GM18907 (cell line): Measurements from ENCODE around the gene KCNMB4.

Source experiments
- ATAC-seq: cut with Tn5 transposase; IDR thresholded peaks from one replicate; pipeline ENCODE4 v1.9.1; 2021; ENCODE audit warnings: mild to moderate bottlenecking, moderate library complexity; ENCODE audit not compliant: unreplicated experiment

The KCNMB4 gene

DNA sequence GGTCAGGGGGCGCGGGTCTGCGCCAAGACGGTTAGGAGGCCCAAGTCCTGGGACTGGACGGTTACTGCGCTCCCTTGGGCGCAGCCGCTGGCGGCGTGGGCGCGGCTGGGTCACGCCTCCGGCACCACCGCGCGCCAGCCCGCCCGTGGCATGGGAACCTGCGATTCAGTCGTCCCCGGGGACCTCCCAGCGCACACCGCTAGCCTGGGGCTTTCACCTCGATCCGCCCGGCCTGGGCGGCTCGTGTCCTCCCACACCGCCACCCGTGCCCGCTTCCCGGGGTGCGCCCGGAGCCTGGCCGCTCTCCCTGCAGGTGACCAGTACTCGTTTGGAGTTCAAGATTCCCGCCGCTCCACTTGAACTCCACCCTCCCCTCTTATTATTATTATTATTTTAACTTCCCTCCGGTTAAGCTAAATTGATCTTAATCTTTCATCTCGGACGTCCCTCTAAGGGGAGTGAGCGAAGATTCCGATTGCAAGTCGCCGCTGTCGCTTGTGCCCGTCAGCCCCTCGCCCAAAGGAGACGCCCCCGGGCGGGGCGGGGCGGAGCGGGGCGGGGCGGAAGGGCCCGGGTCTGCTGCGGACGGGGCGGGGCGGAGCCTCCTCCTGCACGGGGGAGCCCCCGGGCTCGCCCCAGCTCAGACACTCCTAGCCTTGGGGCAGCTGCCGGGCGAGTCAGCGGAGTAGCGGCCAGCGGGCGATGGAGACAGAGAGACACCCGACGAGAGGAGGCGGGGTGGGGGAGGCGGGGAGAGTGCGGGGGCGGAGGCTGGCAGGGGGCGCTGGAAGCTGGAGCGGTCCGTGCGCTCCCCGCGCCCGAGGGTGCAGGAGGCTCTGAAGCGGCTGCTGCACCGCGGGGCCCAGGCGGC lies at the start of gene KCNMB4:
TSS of gene KCNMB4 (plus strand) at position 643 of the 871 bp plus-strand sequence. CDS start 445 bp downstream, outside the sequence.
- ATAC-seq: peak; percentile 93

DNA sequence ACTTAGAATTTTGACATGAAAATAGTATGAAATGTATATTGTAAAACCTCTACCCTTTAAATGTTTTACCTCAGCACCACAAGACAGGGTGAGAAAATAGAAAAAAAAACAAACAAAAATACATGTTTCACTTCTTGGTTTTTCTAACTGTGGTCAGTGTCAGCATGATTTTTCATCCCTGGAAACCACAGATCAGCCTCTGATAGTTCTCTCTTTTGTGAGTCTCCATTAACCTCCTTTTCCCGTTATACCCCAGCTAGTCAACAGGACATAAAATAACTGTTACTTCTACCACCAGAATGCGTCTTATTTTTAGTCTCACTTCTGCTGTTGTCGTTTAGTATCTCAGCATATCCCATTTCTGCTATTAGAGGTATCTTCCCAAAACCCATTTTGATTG lies 48.3 kb upstream of the KCNMB4 start:
- peak; percentile 98 for ATAC-seq

GRCh38 chr12:70319605-70320004 lies 46.5 kb upstream of the KCNMB4 start:
- ATAC-seq: no peak

DNA sequence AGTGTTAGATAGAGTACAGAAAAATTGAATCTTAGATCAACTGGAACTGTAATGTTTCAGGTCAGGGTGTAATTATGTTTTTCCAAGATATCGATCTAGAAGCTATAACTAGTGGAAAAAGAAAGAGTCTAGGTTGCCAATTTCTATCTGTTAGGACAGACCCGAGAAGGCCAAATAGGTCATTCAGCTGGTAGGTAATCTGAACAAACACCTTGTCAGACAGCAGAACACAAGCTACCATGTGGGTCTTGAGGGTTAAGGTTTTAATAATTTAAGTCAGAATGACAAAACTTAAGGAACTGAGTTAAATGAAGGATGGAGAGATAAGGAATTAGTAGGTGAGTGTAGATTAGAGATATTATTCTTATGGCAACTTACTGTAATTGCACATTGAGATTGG lies 44.9 kb upstream of the KCNMB4 start:
- no peak for ATAC-seq

GRCh38 chr12:70327541-70327940 lies 38.5 kb upstream of the KCNMB4 start:
- no peak for ATAC-seq

GRCh38 chr12:70329728-70330127 lies 36.4 kb upstream of the KCNMB4 start:
- ATAC-seq: no peak

GRCh38 chr12:70330158-70330557 lies 35.9 kb upstream of the KCNMB4 start:
- ATAC-seq: no peak

DNA sequence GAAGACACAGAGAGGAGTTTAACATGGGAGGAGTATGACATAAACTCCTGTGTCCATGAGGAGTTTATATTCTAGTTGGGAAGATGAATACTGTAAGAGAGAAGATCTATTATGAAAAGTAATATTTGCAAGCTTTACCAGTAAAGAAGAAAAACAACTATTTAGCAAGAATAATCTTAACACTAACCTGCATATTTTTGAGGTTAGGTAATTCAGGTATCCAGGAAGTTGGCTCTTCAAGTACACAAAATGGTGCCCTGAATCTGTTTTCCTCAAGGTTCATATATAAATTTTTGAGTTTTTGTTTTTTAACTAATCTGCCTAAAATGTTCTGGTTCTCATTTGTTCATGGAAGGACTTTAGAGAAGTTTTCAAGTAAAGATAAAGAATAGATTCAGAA lies 33.9 kb upstream of the KCNMB4 start:
- no peak for ATAC-seq

DNA sequence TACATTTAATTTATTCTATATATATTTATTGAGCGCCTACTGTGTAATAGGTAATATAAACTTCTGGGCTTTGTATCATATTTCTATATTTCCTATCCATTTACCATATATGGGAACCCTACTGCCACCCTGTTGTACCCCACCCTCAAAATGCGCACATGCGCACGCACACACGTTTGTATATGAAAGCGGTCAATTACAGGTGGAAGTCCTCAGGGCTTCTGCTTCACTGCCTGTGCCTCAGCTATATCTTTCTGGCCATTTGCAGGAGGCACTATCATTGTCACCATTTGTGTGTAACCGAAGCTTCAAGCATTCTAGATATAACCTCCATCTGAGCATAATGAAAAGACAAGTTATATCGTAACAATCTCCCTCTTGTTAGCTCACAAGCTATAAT lies 31.3 kb upstream of the KCNMB4 start:
- no peak for ATAC-seq

DNA sequence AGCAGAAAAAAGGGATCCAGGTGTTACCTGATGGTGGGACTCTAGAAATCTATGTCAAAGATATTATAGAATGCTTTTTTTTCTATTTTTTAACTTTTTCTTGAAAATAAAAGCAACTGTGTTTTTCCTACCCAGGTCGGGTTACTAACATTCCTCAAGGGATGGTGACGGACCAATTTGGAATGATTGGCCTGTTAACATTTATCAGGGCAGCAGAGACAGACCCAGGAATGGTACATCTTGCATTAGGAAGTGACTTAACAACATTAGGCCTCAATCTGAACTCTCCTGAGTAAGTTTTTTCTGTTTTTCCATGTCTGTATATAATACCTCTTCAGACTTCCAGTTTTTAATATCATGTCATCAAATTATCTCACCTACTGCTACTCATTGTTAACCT lies 27.6 kb upstream of the KCNMB4 start:
- ATAC-seq: no peak

DNA sequence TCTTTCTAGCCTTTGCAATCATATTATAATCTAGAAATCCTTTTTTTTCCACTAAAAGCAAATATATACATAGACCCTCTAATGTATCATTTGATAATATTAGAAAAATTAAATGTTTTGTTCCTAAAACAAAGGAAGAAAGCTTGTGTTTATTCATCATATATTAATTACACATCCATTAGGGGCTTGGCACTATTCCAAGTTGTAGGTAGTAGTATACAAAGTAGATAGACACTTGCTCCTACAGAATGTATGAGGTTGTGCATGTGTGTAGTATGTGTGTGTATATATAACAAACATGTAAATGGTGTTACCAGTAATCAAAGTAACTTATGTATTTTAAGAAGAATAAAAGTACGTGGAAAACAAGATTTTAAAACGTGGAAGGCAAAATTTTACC lies 15.0 kb upstream of the KCNMB4 start:
- no peak for ATAC-seq

GRCh38 chr12:70353780-70354660 lies 12.1 kb upstream of the KCNMB4 start:
- no peak for ATAC-seq

DNA sequence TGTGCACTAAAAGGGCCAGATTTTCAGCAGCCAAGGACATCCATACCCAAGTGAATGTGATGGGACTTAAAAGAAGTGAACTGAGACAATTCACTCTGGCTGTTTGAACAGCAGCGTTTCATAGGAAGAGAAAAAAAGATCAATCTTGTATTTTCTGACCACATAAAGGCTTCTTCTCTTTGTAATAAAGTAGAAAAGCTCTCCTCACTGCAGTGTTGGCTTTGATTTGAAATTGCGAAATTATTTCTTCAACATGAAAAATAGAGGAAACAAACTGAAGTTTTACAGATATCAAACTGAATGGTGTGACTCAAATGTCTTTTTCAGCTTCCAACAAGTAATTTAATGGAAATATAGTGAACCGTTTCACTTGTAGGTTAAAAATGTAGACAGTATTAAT lies 11.3 kb upstream of the KCNMB4 start:
- no peak for ATAC-seq

- ATAC-seq: no peak
Observed at GRCh38 chr12:70355972-70356371, 10.1 kb upstream of the KCNMB4 start.

DNA sequence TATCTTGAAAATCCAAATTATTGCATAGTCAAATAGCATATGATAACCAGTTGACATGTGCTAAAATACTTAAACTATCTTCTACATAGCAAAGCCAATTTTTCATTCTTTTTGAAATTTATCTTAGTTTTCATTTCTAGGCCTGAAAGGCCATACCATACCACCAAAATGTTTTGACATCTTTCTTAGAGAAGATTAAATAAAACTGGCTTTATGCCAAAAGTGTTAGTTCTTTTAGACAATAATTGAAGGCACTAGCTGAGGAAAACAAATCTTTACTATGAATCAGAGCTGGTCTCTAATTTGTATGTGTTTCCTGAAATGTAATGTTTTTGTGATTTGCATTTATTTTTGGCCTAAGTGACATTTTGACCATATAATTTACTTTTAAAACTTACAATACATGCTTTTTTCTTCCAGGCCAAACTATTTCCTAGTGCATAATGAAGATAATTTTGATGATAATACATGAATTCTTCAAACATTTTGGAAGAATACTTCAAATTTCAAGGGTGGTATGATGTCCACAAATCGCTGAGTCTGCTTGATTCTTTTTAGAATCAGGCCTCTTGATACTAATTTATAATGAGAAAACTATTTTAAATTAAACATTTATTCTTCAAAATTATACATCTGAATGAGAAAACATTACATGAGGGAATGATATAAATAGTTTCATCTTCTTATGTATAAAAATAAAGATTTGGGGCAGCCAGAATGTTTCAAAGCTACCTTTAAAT lies 6.5 kb upstream of the KCNMB4 start:
- ATAC-seq: no peak

DNA sequence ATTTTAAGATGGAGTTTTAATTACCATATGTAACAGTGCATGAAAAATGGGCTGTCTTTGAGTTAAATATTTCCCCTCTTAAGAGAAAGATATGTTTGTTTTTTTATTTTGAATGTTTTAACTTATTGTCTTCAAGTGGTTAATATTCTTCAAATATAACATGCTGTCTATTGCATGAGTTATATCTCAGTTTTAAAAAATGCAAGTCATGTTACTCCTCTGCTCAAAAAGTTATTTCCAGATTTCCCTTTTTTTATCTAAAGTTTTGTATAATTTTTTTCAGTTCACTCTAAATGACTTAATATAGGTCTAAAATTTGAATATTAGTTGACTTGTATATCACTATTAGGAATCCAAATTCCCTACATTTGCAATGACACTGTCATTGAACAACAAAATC lies 5.9 kb upstream of the KCNMB4 start:
- no peak for ATAC-seq

DNA sequence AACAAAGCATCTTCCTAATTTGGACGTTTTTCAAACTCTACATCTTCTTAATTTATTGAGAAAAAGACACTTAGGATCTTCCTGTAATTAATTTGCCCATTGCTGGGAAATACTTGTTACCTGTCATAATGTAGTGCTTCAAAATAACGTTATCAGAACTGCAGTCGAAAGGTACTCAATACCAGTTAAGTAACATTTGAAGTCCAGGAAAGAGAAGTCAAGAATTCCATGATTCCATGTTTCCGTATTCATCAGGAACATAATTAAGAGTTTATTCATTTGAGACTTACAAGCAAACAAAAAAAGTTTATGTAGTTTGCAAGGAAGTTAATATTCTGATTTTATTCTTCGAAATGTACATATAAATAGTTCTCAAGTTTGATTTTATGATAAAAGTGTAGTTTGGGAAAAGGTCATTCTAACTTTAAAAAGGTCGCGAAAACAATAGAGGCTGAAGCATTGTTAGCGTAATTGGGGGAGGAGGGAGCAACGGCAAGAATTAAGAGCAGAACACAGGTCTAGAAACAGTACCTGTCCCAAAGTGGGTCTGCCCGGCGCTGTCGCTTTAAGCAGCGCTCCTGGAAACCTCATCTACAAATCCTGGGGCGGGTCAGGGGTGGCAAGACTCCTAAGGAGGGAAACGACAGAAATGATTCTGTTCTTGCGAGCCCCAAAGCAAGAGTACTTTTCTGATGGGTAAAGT lies 1.2 kb upstream of the KCNMB4 start:
- ATAC-seq: no peak

GRCh38 chr12:70365398-70365647 lies 767 bp upstream of the KCNMB4 start:
- ATAC-seq: no peak

DNA sequence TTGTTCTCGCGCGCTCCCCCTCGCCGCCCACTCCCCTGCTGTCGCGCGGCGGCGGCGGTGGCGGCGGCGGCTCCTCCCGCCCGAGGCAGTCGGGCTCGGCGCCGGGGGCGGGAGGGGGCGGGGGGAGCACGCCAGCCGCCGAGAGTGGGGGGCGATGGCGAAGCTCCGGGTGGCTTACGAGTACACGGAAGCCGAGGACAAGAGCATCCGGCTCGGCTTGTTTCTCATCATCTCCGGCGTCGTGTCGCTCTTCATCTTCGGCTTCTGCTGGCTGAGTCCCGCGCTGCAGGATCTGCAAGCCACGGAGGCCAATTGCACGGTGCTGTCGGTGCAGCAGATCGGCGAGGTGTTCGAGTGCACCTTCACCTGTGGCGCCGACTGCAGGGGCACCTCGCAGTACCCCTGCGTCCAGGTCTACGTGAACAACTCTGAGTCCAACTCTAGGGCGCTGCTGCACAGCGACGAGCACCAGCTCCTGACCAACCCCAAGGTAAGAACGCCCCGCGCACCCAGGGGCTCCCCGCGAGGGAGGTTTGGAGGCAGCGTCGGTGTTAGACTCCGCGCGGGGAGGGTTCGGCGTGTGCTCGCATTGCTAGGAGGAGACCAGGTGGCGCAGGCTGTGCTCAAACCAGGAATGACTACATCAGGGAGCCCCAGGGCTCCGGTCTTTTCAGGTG lies 629 bp downstream of the KCNMB4 start:
- ATAC-seq: peak; percentile 52
